A549 (cell line): ENCODE results near the gene IGIP. TPM values are rescaled to one million over a fixed set of nuclear protein-coding genes. Genes with fewer than 3 reads are reported as not detected.

Source experiments
- ATAC-seq, 2 experiments: fragments of 200-7000 bp in 1 of 2; fragments of >200 bp in 1 of 2; cut with Nextera tagmentation in 1 of 2; cut with Tn5 transposase in 1 of 2; 3 replicates each; pipeline versions ENCODE4 v1.8.0 to v1.9.1; 2018 to 2020; ENCODE audit warnings: mild to moderate bottlenecking in 1 of 2, moderate library complexity in 1 of 2
- CTCF ChIA-PET: fragments of 300-600 bp; sonication (Branson Sonifier 250); formaldehyde crosslinking; extraction: SDS; loops from one replicate; lab custom pipeline; 2021; ENCODE audit warnings: antibody characterized with exemption, inconsistent platforms; lab: Yijun Ruan, JAX
- POLR2A ChIA-PET: fragments of 350-600 bp; formaldehyde crosslinking; extraction: SDS; loops from one replicate; lab custom pipeline; 2021; ENCODE audit warnings: antibody characterized with exemption, inconsistent platforms; lab: Yijun Ruan, JAX
- DNase-seq, 2 experiments: peaks; one replicate each; pipeline versions ENCODE4 v3.0.0 to v3.0.0-alpha.2; 2011 to 2016; ENCODE audit warnings: low read depth in 1 of 2, low spot score in 1 of 2
- FAIRE-seq: peaks from 2 replicates; lab custom pipeline; 2011; peaks lifted over from hg19 to GRCh38; lab: Jason Lieb, UNC
- H3K27ac ChIP-seq, 2 experiments: fragments of >200 bp; sonication (Bioruptor Twin); formaldehyde crosslinking; 3 replicates each; pipeline ENCODE4 v1.5.1; 2016 to 2017
- H3K4me1 ChIP-seq: fragments of >200 bp; sonication (Bioruptor Twin); formaldehyde crosslinking; 3 replicates; pipeline ENCODE4 v1.6.1; 2016
- H3K4me2 ChIP-seq: fragments of >200 bp; sonication (Bioruptor Twin); formaldehyde crosslinking; 3 replicates; pipeline ENCODE4 v1.6.1; 2016
- H3K4me3 ChIP-seq: fragments of >200 bp; sonication (Bioruptor Twin); formaldehyde crosslinking; 3 replicates; pipeline ENCODE4 v1.5.1; 2016
- H3K9me3 ChIP-seq: fragments of >200 bp; sonication (Bioruptor Twin); formaldehyde crosslinking; 3 replicates; pipeline ENCODE4 v1.6.1; 2016
- BHLHE40 ChIP-seq: IDR thresholded peaks from 2 replicates; pipeline ENCODE4 v1.6.1; 2012; ENCODE audit warnings: low read depth, low read length, inconsistent platforms
- CHD2 ChIP-seq: fragments of 150-350 bp; IDR thresholded peaks from 2 replicates; pipeline ENCODE4 v1.6.1; 2014; ENCODE audit warnings: low read length; ENCODE audit not compliant: partially characterized antibody
- CHD4 ChIP-seq: fragments of 200-600 bp; sonication (generic); IDR thresholded peaks from 2 replicates; pipeline ENCODE4 v1.6.1; 2016; ENCODE audit warnings: antibody characterized with exemption, mild to moderate bottlenecking, borderline replicate concordance
- ESRRA ChIP-seq: fragments of 150-350 bp; IDR thresholded peaks from 2 replicates; pipeline ENCODE4 v1.6.1; 2014; ENCODE audit warnings: mild to moderate bottlenecking, low read length, borderline replicate concordance
- FOSB ChIP-seq: fragments of 250-450 bp; sonication (Bioruptor Pico); IDR thresholded peaks from 2 replicates; pipeline ENCODE4 v1.5.0; 2020; ENCODE audit warnings: mild to moderate bottlenecking, moderate library complexity
- FOSL2 ChIP-seq, 2 experiments: fragments of 450-650 bp in 1 of 2; fragments of >200 bp in 1 of 2; sonication (Bioruptor Twin) in 1 of 2; formaldehyde crosslinking; IDR thresholded peaks; 2 replicates each; pipeline versions ENCODE4 v1.5.0 to v1.6.1; 2016 to 2020; ENCODE audit warnings: mild to moderate bottlenecking in 1 of 2, moderate library complexity in 1 of 2
- FOXS1 ChIP-seq: fragments of 250-450 bp; sonication (Bioruptor Pico); IDR thresholded peaks from 2 replicates; pipeline ENCODE4 v1.5.0; 2020; ENCODE audit warnings: mild to moderate bottlenecking, moderate library complexity
- GATA3 ChIP-seq: IDR thresholded peaks from 2 replicates; pipeline ENCODE4 v1.6.1; 2012; ENCODE audit warnings: borderline replicate concordance
- HDAC2 ChIP-seq: fragments of 200-600 bp; sonication (generic); IDR thresholded peaks from 2 replicates; pipeline ENCODE4 v1.6.1; 2016
- HEYL ChIP-seq: fragments of 250-450 bp; sonication (Bioruptor Pico); IDR thresholded peaks from 2 replicates; pipeline ENCODE4 v1.8.0; 2021; ENCODE audit warnings: mild to moderate bottlenecking, moderate library complexity
- HOXA7 ChIP-seq: fragments of 250-450 bp; sonication (Bioruptor Pico); IDR thresholded peaks from 2 replicates; pipeline ENCODE4 v1.5.0; 2020; ENCODE audit warnings: mild to moderate bottlenecking, moderate library complexity
- HOXB13 ChIP-seq: fragments of 250-450 bp; sonication (Bioruptor Pico); IDR thresholded peaks from 2 replicates; pipeline ENCODE4 v1.5.0; 2020; ENCODE audit warnings: low read depth, mild to moderate bottlenecking, moderate library complexity
- HOXB5 ChIP-seq: fragments of 250-450 bp; sonication (Bioruptor Pico); IDR thresholded peaks from 2 replicates; pipeline ENCODE4 v1.5.0; 2020; ENCODE audit warnings: mild to moderate bottlenecking, moderate library complexity
- JUN ChIP-seq, 2 experiments: fragments of >200 bp; sonication (Bioruptor Twin); formaldehyde crosslinking; IDR thresholded peaks; 2 replicates in 1 of 2; 3 replicates in 1 of 2; pipeline ENCODE4 v1.6.1; 2016 to 2017
- KDM1A ChIP-seq: fragments of 200-600 bp; sonication (generic); IDR thresholded peaks from 2 replicates; pipeline ENCODE4 v1.6.1; 2016; ENCODE audit warnings: low read depth, mild to moderate bottlenecking
- KDM5A ChIP-seq: fragments of 200-600 bp; sonication (generic); IDR thresholded peaks from 2 replicates; pipeline ENCODE4 v1.6.1; 2016; ENCODE audit warnings: antibody characterized with exemption, mild to moderate bottlenecking
- MYC ChIP-seq: IDR thresholded peaks from 2 replicates; pipeline ENCODE4 v1.6.1; 2012; ENCODE audit warnings: mild to moderate bottlenecking, inconsistent platforms, low read length, improper control_type of control experiment, borderline replicate concordance
- NFE2L2 ChIP-seq: fragments of 150-350 bp; conservative IDR thresholded peaks from 2 replicates; pipeline ENCODE4 v1.6.1; 2014; ENCODE audit warnings: low read length
- NPAS2 ChIP-seq: fragments of 250-450 bp; sonication (Bioruptor Pico); IDR thresholded peaks from 2 replicates; pipeline ENCODE4 v1.8.0; 2022; ENCODE audit warnings: mild to moderate bottlenecking, moderate library complexity, borderline replicate concordance
- NR3C1 ChIP-seq: fragments of >200 bp; sonication (Bioruptor Twin); formaldehyde crosslinking; IDR thresholded peaks from 3 replicates; pipeline ENCODE4 v1.6.1; 2017
- POLR2A ChIP-seq: IDR thresholded peaks from 2 replicates; pipeline ENCODE4 v1.6.1; 2012; ENCODE audit warnings: mild to moderate bottlenecking, low read length
- RCOR1 ChIP-seq: fragments of 150-350 bp; IDR thresholded peaks from 2 replicates; pipeline ENCODE4 v1.6.1; 2014; ENCODE audit warnings: antibody characterized with exemption, low read length, low read depth
- RFX5 ChIP-seq: fragments of 450-650 bp; IDR thresholded peaks from 2 replicates; pipeline ENCODE4 v1.7.1; 2014; ENCODE audit warnings: antibody characterized with exemption, mild to moderate bottlenecking, moderate library complexity
- ZC3H11A ChIP-seq: fragments of 450-650 bp; IDR thresholded peaks from 2 replicates; pipeline ENCODE4 v1.6.1; 2014; ENCODE audit warnings: antibody characterized with exemption, mild to moderate bottlenecking
- ZNF302 ChIP-seq: fragments of 250-450 bp; sonication (Bioruptor Pico); IDR thresholded peaks from 2 replicates; pipeline ENCODE4 v1.9.0; 2021; ENCODE audit warnings: inconsistent platforms, mild to moderate bottlenecking, moderate library complexity
- WGBS: methylation state at CpG from one replicate; pipeline ENCODE4 v1.1.6; 2017; ENCODE audit errors: missing lambda C conversion rate; 5-methylcytosine and 5-hydroxymethylcytosine counted together
- polyA plus RNA-seq, 4 experiments: library from polyadenylated mRNA; depleted of rRNA in 3 of 4; stranded (reverse); fragments of >200 nt; fragmentation: RNase III in 1 of 4; extraction: RNeasy Plus Mini Kit Qiagen cat#74134 plus additional on column Dnase treatment in 1 of 4; gene quantifications; 2 replicates in 3 of 4; 3 replicates in 1 of 4; pipeline ENCODE4 v1.2.3, GENCODE V29; 2011 to 2017
- TF ChIP-seq, protein P1 (sequence below): fragments of >200 bp; sonication (Bioruptor Twin); formaldehyde crosslinking; IDR thresholded peaks from 3 replicates; pipeline ENCODE4 v1.6.1; 2016
- TF ChIP-seq, protein P2 (sequence below): fragments of 150-350 bp; IDR thresholded peaks from 2 replicates; pipeline ENCODE4 v1.6.1; 2014; ENCODE audit warnings: low read depth, mild to moderate bottlenecking, low read length
- TF ChIP-seq, protein P3 (sequence below): fragments of 200-600 bp; sonication (generic); IDR thresholded peaks from 2 replicates; pipeline ENCODE4 v1.6.1; 2016; ENCODE audit warnings: antibody characterized with exemption, mild to moderate bottlenecking, moderate library complexity
- TF ChIP-seq, protein P4 (sequence below): fragments of >200 bp; sonication (Bioruptor Twin); formaldehyde crosslinking; IDR thresholded peaks from 3 replicates; pipeline ENCODE4 v1.5.1; 2016
- TF ChIP-seq, protein P5 (sequence below): fragments of >200 bp; sonication (Bioruptor Twin); formaldehyde crosslinking; IDR thresholded peaks from 2 replicates; pipeline ENCODE4 v1.6.1; 2016

Gene IGIP
- polyA plus RNA-seq, 2 of the 4 experiments (the other 2 are of a cell fraction) = 0.81 to 1.6 TPM

DNA sequence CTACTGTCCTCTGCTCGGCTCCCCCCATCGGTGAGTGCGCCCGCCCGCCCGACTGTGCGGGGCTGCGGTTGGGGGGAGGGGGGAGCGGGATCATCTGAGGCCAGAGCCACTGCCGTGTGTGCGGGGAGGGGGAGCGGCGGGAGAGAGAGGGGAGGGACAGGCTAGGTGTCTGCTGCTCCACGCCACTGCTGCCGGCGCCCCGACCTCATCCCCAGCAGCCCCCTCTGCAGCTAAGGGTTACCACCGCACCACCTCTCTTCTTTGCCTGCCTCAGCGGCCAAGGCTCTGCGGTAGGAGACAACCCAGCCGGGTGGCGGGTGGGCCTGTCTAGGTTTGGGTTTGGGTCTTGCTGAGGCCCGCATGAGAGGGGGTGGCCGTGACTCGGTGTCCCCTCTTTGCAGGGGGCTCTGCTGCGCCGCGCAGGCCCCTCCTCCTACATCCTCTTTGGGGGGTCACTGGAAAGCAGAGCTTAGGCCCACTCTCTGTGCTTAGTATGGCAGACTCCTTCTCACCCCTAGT is 12.5 kb upstream of the IGIP start:
- WGBS = 61% methylated on average over 4 of the region's 28 CpGs
- POLR2A ChIA-PET = interaction anchor here (1.2 kb wide), 1 partner anchor 70 kb away, joined by 4 read pairs; the partner anchor contains the start of gene NRG2
- peaks cover 46% of the 10 kb centered on the region for H3K4me1 ChIP-seq

DNA sequence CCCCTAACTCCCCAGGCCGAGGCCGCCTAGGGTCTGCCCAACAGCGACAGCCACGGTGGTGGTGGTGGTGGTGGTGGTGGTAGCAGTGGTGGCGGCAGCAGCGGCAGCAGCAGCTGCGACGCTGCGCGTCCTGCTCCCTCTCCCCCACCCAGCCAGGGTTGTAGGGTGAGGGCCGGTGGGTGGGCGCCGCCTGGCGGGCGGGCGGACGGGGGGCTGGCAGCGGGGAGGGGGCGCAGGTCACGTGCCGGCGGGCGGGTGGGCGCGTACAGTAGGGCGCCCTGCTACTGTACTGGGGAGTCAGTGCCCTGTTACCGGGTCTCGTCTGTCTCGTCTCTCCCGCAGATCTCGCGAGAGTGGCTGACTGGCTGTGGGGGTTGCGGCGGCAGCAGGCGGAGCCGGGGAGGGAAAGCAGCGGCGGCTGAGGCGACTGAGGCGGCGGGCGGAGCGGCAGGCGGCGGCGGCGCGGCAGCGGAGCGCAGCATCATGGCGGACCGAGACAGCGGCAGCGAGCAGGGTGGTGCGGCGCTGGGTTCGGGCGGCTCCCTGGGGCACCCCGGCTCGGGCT is 12.0 kb upstream of the IGIP start, which contains the start of gene PURA:
Gene PURA, plus strand, starts transcription at position 411 of the 565 bp plus-strand sequence. Its CDS starts 73 bp downstream, at position 484.
- peaks cover 48% of the 10 kb centered on the region for H3K4me1 ChIP-seq
- TF ChIP-seq KDM1A (no peak), HOXB5 (CRISPR knock-in tag) (no peak), HOXB13 (no peak), RCOR1 (no peak), ZC3H11A (no peak), HEYL (CRISPR knock-in tag) (no peak), JUN (IDR thresholded peaks at IDR 0.05) (peak in 1 of 2 experiments; percentile 84; a peak in 2 of 5 replicates), ZNF302 (CRISPR knock-in tag) (no peak), FOSB (no peak), HDAC2 (no peak), MYC (no peak), BHLHE40 (no peak), FOSL2 (IDR thresholded peaks at IDR 0.05) (no peak), FOSL2 (CRISPR knock-in tag; IDR thresholded peaks at IDR 0.05) (no peak), HOXA7 (CRISPR knock-in tag) (no peak), POLR2A (peak; percentile 85), ESRRA (no peak), NPAS2 (CRISPR knock-in tag) (no peak), CHD4 (no peak), KDM5A (no peak), CHD2 (peak; percentile 97), NR3C1 (no peak), GATA3 (peak; percentile 27; the same call in 1 of the 2 replicates), NFE2L2 (no peak), FOXS1 (CRISPR knock-in tag) (no peak)
- TF ChIP-seq, protein P1, sequence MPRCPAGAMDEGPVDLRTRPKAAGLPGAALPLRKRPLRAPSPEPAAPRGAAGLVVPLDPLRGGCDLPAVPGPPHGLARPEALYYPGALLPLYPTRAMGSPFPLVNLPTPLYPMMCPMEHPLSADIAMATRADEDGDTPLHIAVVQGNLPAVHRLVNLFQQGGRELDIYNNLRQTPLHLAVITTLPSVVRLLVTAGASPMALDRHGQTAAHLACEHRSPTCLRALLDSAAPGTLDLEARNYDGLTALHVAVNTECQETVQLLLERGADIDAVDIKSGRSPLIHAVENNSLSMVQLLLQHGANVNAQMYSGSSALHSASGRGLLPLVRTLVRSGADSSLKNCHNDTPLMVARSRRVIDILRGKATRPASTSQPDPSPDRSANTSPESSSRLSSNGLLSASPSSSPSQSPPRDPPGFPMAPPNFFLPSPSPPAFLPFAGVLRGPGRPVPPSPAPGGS = peak; percentile 71; the same call in 2 of the 3 replicates
- TF ChIP-seq, protein P2, sequence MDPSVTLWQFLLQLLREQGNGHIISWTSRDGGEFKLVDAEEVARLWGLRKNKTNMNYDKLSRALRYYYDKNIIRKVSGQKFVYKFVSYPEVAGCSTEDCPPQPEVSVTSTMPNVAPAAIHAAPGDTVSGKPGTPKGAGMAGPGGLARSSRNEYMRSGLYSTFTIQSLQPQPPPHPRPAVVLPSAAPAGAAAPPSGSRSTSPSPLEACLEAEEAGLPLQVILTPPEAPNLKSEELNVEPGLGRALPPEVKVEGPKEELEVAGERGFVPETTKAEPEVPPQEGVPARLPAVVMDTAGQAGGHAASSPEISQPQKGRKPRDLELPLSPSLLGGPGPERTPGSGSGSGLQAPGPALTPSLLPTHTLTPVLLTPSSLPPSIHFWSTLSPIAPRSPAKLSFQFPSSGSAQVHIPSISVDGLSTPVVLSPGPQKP = no peak
- TF ChIP-seq, protein P3, sequence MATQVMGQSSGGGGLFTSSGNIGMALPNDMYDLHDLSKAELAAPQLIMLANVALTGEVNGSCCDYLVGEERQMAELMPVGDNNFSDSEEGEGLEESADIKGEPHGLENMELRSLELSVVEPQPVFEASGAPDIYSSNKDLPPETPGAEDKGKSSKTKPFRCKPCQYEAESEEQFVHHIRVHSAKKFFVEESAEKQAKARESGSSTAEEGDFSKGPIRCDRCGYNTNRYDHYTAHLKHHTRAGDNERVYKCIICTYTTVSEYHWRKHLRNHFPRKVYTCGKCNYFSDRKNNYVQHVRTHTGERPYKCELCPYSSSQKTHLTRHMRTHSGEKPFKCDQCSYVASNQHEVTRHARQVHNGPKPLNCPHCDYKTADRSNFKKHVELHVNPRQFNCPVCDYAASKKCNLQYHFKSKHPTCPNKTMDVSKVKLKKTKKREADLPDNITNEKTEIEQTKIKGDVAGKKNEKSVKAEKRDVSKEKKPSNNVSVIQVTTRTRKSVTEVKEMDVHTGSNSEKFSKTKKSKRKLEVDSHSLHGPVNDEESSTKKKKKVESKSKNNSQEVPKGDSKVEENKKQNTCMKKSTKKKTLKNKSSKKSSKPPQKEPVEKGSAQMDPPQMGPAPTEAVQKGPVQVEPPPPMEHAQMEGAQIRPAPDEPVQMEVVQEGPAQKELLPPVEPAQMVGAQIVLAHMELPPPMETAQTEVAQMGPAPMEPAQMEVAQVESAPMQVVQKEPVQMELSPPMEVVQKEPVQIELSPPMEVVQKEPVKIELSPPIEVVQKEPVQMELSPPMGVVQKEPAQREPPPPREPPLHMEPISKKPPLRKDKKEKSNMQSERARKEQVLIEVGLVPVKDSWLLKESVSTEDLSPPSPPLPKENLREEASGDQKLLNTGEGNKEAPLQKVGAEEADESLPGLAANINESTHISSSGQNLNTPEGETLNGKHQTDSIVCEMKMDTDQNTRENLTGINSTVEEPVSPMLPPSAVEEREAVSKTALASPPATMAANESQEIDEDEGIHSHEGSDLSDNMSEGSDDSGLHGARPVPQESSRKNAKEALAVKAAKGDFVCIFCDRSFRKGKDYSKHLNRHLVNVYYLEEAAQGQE = peak; percentile 96
- TF ChIP-seq, protein P4, sequence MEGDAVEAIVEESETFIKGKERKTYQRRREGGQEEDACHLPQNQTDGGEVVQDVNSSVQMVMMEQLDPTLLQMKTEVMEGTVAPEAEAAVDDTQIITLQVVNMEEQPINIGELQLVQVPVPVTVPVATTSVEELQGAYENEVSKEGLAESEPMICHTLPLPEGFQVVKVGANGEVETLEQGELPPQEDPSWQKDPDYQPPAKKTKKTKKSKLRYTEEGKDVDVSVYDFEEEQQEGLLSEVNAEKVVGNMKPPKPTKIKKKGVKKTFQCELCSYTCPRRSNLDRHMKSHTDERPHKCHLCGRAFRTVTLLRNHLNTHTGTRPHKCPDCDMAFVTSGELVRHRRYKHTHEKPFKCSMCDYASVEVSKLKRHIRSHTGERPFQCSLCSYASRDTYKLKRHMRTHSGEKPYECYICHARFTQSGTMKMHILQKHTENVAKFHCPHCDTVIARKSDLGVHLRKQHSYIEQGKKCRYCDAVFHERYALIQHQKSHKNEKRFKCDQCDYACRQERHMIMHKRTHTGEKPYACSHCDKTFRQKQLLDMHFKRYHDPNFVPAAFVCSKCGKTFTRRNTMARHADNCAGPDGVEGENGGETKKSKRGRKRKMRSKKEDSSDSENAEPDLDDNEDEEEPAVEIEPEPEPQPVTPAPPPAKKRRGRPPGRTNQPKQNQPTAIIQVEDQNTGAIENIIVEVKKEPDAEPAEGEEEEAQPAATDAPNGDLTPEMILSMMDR = peak; percentile 24; the same call in 2 of the 3 replicates
- TF ChIP-seq, protein P5, sequence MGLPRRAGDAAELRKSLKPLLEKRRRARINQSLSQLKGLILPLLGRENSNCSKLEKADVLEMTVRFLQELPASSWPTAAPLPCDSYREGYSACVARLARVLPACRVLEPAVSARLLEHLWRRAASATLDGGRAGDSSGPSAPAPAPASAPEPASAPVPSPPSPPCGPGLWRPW = no peak

More for the DNA sequence above, 12.5 kb upstream of the IGIP start:
- CTCF ChIA-PET = interaction anchor here (1.0 to 12.5 kb wide), 6 partner anchors 16 to 199 kb away, joined by 3 to 125 read pairs (median 5); no protein-coding TSS in a partner anchor
- peak overlapping the region; percentile 92 to 96 for H3K27ac ChIP-seq
- ATAC-seq (peak; percentile 2 to 6; a peak in 3 of 6 replicates), FAIRE-seq (no peak), DNase-seq (no peak)
- no peak for TF ChIP-seq RFX5
- peak overlapping the region; percentile 68 for H3K4me3 ChIP-seq
- no peaks in the 10 kb centered on the region for H3K9me3 ChIP-seq
- H3K4me2 ChIP-seq = peak overlapping the region; percentile 95

More for the DNA sequence above, 12.0 kb upstream of the IGIP start, which contains the start of gene PURA:
- Histone ChIP-seq H3K4me3 (peak within 1 kb of the TSS; percentile 68), H3K9me3 (no peaks in the 10 kb centered on the region), H3K4me2 (peak within 1 kb of the TSS; percentile 95), H3K27ac (peak within 1 kb of the TSS; percentile 92 to 96)
- 3% methylated on average over 7 of the region's 60 CpGs for WGBS
- DNase-seq (peak; percentile 92 to 94), ATAC-seq (peak; percentile 91 to 93), FAIRE-seq (no peak)
- CTCF ChIA-PET = interaction anchor here (0.7 to 12.5 kb wide), 5 partner anchors 16 to 200 kb away, joined by 3 to 125 read pairs (median 3); no protein-coding TSS in a partner anchor
- POLR2A ChIA-PET = interaction anchor here (1.0 to 1.2 kb wide), 2 partner anchors 32 to 71 kb away, joined by 4 to 5 read pairs; partner anchors contain the start of gene NRG2
